Measurements from ENCODE around the gene CYTH1. TPM values are rescaled to one million over a fixed set of nuclear protein-coding genes. Genes with fewer than 3 reads are reported as not detected.

The CYTH1 gene
- total RNA-seq, 4 donors from 2014 or later: 103 to 156 (median 142) TPM

DNA sequence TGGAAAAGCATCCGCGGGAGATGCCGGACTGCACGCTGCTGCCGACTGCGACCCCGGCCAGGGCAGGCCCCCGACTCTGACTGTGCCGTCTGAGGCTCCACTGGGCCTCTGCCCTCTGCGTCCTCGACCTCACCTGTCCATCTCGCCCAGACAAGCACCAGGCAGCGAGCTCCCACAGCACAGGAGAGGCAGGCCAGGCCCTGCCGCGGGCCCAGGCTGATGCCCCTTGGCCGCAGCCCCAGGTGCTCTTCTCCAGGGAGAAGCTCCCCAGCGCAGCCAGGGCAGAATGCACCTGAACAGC is 106.8 kb downstream of the CYTH1 start:
- peaks cover 0 to 58% (median 28%) of the 10 kb centered on the region in 4 donors for H3K36me3 ChIP-seq
- TF ChIP-seq CTCF (IDR thresholded peaks at IDR 0.05): no peak
- TF ChIP-seq POLR2A (IDR thresholded peaks at IDR 0.05): no peak
- TF ChIP-seq EP300 (IDR thresholded peaks at IDR 0.05; ENCODE audit: low read depth): no peak
- no peak for TF ChIP-seq POLR2AphosphoS5 (IDR thresholded peaks at IDR 0.05)
- H3K9me3 ChIP-seq: no peaks in the 10 kb centered on the region
- intact Hi-C loops (cut with DNase I; ENCODE audit: low total_unique reads) (no loop called here), in situ Hi-C loops (cut with MboI; ENCODE audit: low pct_ligation_motif_present in 1 of 4, low pct_unique_long_range_greater_than_20kb in 1 of 4, low sequenced_read_pairs in 3 of 4) (no loop called here)
- no peaks in the 10 kb centered on the region for H3K4me1 ChIP-seq
- no peak for DNase-seq
- WGBS, 2 donors (ENCODE audit: low coverage in 1 of 2): 96% methylated on average over 17 of the region's 17 CpGs; no CpG with 5 or more reads in 1 of the 2 donors
- no peaks in the 10 kb centered on the region for H3K27me3 ChIP-seq
- H3K27ac ChIP-seq: no peak overlapping the region
- no peak overlapping the region for H3K4me3 ChIP-seq

GRCh38 chr17:78674595-78675315 is 107.3 kb downstream of the CYTH1 start:
- peaks cover 0 to 53% (median 25%) of the 10 kb centered on the region in 4 donors for H3K36me3 ChIP-seq
- TF ChIP-seq POLR2A (IDR thresholded peaks at IDR 0.05) (no peak), POLR2AphosphoS5 (IDR thresholded peaks at IDR 0.05) (no peak), EP300 (IDR thresholded peaks at IDR 0.05; ENCODE audit: low read depth) (no peak), CTCF (IDR thresholded peaks at IDR 0.05) (no peak)
- intact Hi-C loops (cut with DNase I; ENCODE audit: low total_unique reads) (no loop called here), in situ Hi-C loops (cut with MboI; ENCODE audit: low pct_ligation_motif_present in 1 of 4, low pct_unique_long_range_greater_than_20kb in 1 of 4, low sequenced_read_pairs in 3 of 4) (no loop called here)
- no peak for DNase-seq
- H3K4me3 ChIP-seq: no peak overlapping the region
- WGBS, 2 donors (ENCODE audit: low coverage in 1 of 2): 75 to 83% methylated on average over 1 to 28 of the region's 28 CpGs
- H3K4me1 ChIP-seq: no peaks in the 10 kb centered on the region
- no peaks in the 10 kb centered on the region for H3K27me3 ChIP-seq
- no peaks in the 10 kb centered on the region for H3K9me3 ChIP-seq
- no peak overlapping the region for H3K27ac ChIP-seq

DNA sequence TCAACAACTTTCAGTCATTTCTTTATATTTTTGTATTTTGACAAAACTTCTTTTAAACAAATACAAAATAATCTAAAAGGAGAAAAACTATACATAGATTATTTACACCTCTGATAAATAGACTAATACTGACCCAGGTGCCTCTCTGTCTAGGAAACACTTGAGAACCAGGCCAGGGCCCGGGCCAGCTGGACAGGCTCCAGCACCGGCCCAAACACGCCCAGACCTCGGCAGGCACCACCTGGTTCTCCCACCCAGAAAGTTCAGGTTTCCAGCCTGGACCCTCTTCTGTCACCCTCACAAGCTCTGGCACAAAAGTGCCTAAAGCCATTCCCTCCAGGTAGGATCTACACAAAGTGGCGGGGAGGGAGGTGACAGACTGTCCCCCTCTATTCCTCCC is 107.9 kb downstream of the CYTH1 start:
- no peaks in the 10 kb centered on the region for H3K4me1 ChIP-seq
- intact Hi-C loops (cut with DNase I; ENCODE audit: low total_unique reads) (no loop called here), in situ Hi-C loops (cut with MboI; ENCODE audit: low pct_ligation_motif_present in 1 of 4, low pct_unique_long_range_greater_than_20kb in 1 of 4, low sequenced_read_pairs in 3 of 4) (no loop called here)
- no peak overlapping the region for H3K27ac ChIP-seq
- no peak for DNase-seq
- 74 to 80% methylated on average over 4 to 5 of the region's 5 CpGs for WGBS, 2 donors (ENCODE audit: low coverage in 1 of 2)
- H3K4me3 ChIP-seq: no peak overlapping the region
- no peaks in the 10 kb centered on the region for H3K27me3 ChIP-seq
- H3K9me3 ChIP-seq: no peaks in the 10 kb centered on the region
- no peak for TF ChIP-seq POLR2A (IDR thresholded peaks at IDR 0.05)
- no peak for TF ChIP-seq POLR2AphosphoS5 (IDR thresholded peaks at IDR 0.05)
- TF ChIP-seq EP300 (IDR thresholded peaks at IDR 0.05; ENCODE audit: low read depth): no peak
- TF ChIP-seq CTCF (IDR thresholded peaks at IDR 0.05): no peak
- peaks cover 0 to 47% (median 22%) of the 10 kb centered on the region in 4 donors for H3K36me3 ChIP-seq

GRCh38 chr17:78673395-78673794 is 108.7 kb downstream of the CYTH1 start:
- H3K27me3 ChIP-seq: no peaks in the 10 kb centered on the region
- TF ChIP-seq CTCF (IDR thresholded peaks at IDR 0.05): no peak
- TF ChIP-seq POLR2AphosphoS5 (IDR thresholded peaks at IDR 0.05): no peak
- TF ChIP-seq EP300 (IDR thresholded peaks at IDR 0.05; ENCODE audit: low read depth): no peak
- TF ChIP-seq POLR2A (IDR thresholded peaks at IDR 0.05): no peak
- no peaks in the 10 kb centered on the region for H3K4me1 ChIP-seq
- in situ Hi-C loops (cut with MboI; ENCODE audit: low pct_ligation_motif_present in 1 of 4, low pct_unique_long_range_greater_than_20kb in 1 of 4, low sequenced_read_pairs in 3 of 4): no loop called here
- H3K36me3 ChIP-seq: peaks cover 0 to 41% (median 20%) of the 10 kb centered on the region in 4 donors
- no peak for DNase-seq
- WGBS, 2 donors (ENCODE audit: low coverage in 1 of 2): 90 to 94% methylated on average over 7 of the region's 7 CpGs
- H3K4me3 ChIP-seq: no peak overlapping the region
- H3K27ac ChIP-seq: no peak overlapping the region
- intact Hi-C loops (cut with DNase I; ENCODE audit: low total_unique reads): no loop called here
- H3K9me3 ChIP-seq: no peaks in the 10 kb centered on the region
